ENCODE measurements around the gene ZBTB44. TPM values are rescaled to one million over a fixed set of nuclear protein-coding genes. Genes with fewer than 3 reads are reported as not detected.
"Not testable (repeated sequence)": the region's sequence is repeated elsewhere in the genome, so short reads cannot be mapped to it uniquely, and the experiment has no call there.

ZBTB44 gene
- total and polyA plus RNA-seq, 4 experiments from 2014 or later, result 3.0 to 76.2 (median 40.7) TPM

- peaks cover 2 to 33% (median 22%) of the 10 kb centered on the region in 8 donors for H3K9me3 Mint-ChIP-seq
- H3K9me3 ChIP-seq (ENCODE audit: control insufficient read depth in 1 of 2, low read length in 2 of 2); H3K4me3 ChIP-seq (ENCODE audit: low read length in 2 of 2); intact Hi-C loops (cut with micrococcal nuclease); H3K27me3 ChIP-seq (ENCODE audit: insufficient read depth, low read length); H3K27ac Mint-ChIP-seq; H3K36me3 ChIP-seq (ENCODE audit: insufficient read depth, low read length); DNase-seq; H3K27ac ChIP-seq (ENCODE audit: low read depth, low read length); H3K27me3 Mint-ChIP-seq; POLR2A ChIA-PET (ENCODE audit: partially characterized antibody): not testable (repeated sequence)
- H3K4me1 ChIP-seq (ENCODE audit: insufficient read depth, low read length), result peaks cover 10% of the 10 kb centered on the region
- H3K36me3 Mint-ChIP-seq, result peaks cover 47 to 59% of the 10 kb centered on the region in 2 donors
- H3K4me3 Mint-ChIP-seq, result peak overlapping the region in 2 of 8 donors; percentile 11 to 25
- CTCF ChIA-PET (ENCODE audit: partially characterized antibody), result interaction anchor here (0.6 kb wide), 1 partner anchor 42 kb away, joined by 4 read pairs; no protein-coding TSS in a partner anchor
- peaks cover 32 to 72% (median 47%) of the 10 kb centered on the region in 4 donors for H3K4me1 Mint-ChIP-seq
Observed at GRCh38 chr11:130251763-130252162, 63.0 kb downstream of the ZBTB44 start.

- H3K27ac Mint-ChIP-seq; POLR2A ChIA-PET (ENCODE audit: partially characterized antibody); H3K27me3 ChIP-seq (ENCODE audit: insufficient read depth, low read length); CTCF ChIA-PET (ENCODE audit: partially characterized antibody); H3K36me3 ChIP-seq (ENCODE audit: insufficient read depth, low read length); H3K9me3 ChIP-seq (ENCODE audit: control insufficient read depth in 1 of 2, low read length in 2 of 2); H3K4me3 ChIP-seq (ENCODE audit: low read length in 2 of 2); H3K27ac ChIP-seq (ENCODE audit: low read depth, low read length); H3K4me3 Mint-ChIP-seq; H3K27me3 Mint-ChIP-seq; intact Hi-C loops (cut with micrococcal nuclease); DNase-seq: not testable (repeated sequence)
- peaks cover 10% of the 10 kb centered on the region for H3K4me1 ChIP-seq (ENCODE audit: insufficient read depth, low read length)
- Mint-ChIP-seq H3K36me3 (peaks cover 38 to 48% of the 10 kb centered on the region in 2 donors), H3K4me1 (peaks cover 29 to 65% (median 48%) of the 10 kb centered on the region in 4 donors), H3K9me3 (peaks cover 2 to 23% (median 13%) of the 10 kb centered on the region in 8 donors)
Observed at GRCh38 chr11:130249929-130250328, 64.8 kb downstream of the ZBTB44 start.

- ChIA-PET POLR2A (ENCODE audit: partially characterized antibody) (no interaction called here), CTCF (ENCODE audit: partially characterized antibody) (no interaction called here)
- H3K4me1 ChIP-seq (ENCODE audit: insufficient read depth, low read length), result peaks cover 10% of the 10 kb centered on the region
- Mint-ChIP-seq H3K4me3 (no peak overlapping the region), H3K4me1 (peaks cover 29 to 67% (median 49%) of the 10 kb centered on the region in 4 donors), H3K27ac (peak overlapping the region in 1 of 7 donors; percentile 75), H3K36me3 (peaks cover 38 to 49% of the 10 kb centered on the region in 2 donors), H3K9me3 (peaks cover 2 to 23% (median 13%) of the 10 kb centered on the region in 8 donors), H3K27me3 (no peaks in the 10 kb centered on the region)
- H3K27ac ChIP-seq (ENCODE audit: low read depth, low read length), result no peak overlapping the region
- H3K9me3 ChIP-seq (ENCODE audit: control insufficient read depth in 1 of 2, low read length in 2 of 2), result no peaks in the 10 kb centered on the region
- H3K27me3 ChIP-seq (ENCODE audit: insufficient read depth, low read length), result no peaks in the 10 kb centered on the region
- intact Hi-C loops (cut with micrococcal nuclease), result no loop called here
- no peaks in the 10 kb centered on the region for H3K36me3 ChIP-seq (ENCODE audit: insufficient read depth, low read length)
- no peak overlapping the region for H3K4me3 ChIP-seq (ENCODE audit: low read length in 2 of 2)
- DNase-seq, result no peak
Observed at GRCh38 chr11:130249371-130249770, 65.3 kb downstream of the ZBTB44 start.

GRCh38 chr11:130247319-130247718 is 67.4 kb downstream of the ZBTB44 start:
- peaks cover 2 to 16% (median 7%) of the 10 kb centered on the region in 8 donors for H3K9me3 Mint-ChIP-seq
- no peak for DNase-seq
- no peaks in the 10 kb centered on the region for H3K27me3 Mint-ChIP-seq
- no peaks in the 10 kb centered on the region for H3K27me3 ChIP-seq (ENCODE audit: insufficient read depth, low read length)
- intact Hi-C loops (cut with micrococcal nuclease), result no loop called here
- no peak overlapping the region for H3K27ac ChIP-seq (ENCODE audit: low read depth, low read length)
- ChIA-PET POLR2A (ENCODE audit: partially characterized antibody) (no interaction called here), CTCF (ENCODE audit: partially characterized antibody) (no interaction called here)
- peaks cover 24 to 35% of the 10 kb centered on the region in 2 donors for H3K36me3 Mint-ChIP-seq
- H3K4me3 ChIP-seq (ENCODE audit: low read length in 2 of 2), result no peak overlapping the region
- H3K4me1 Mint-ChIP-seq, result peaks cover 33 to 66% (median 50%) of the 10 kb centered on the region in 4 donors
- peaks cover 10% of the 10 kb centered on the region for H3K4me1 ChIP-seq (ENCODE audit: insufficient read depth, low read length)
- H3K27ac Mint-ChIP-seq, result peak overlapping the region in 1 of 7 donors; percentile 80
- no peaks in the 10 kb centered on the region for H3K9me3 ChIP-seq (ENCODE audit: control insufficient read depth in 1 of 2, low read length in 2 of 2)
- H3K36me3 ChIP-seq (ENCODE audit: insufficient read depth, low read length), result no peaks in the 10 kb centered on the region
- H3K4me3 Mint-ChIP-seq, result no peak overlapping the region

- H3K27ac Mint-ChIP-seq, result peak overlapping the region in 2 of 7 donors; percentile 38 to 61
Observed at GRCh38 chr11:130246738-130247137, 68.0 kb downstream of the ZBTB44 start.

GRCh38 chr11:130246270-130246669 is 68.4 kb downstream of the ZBTB44 start:
- peaks cover 29 to 57% (median 45%) of the 10 kb centered on the region in 4 donors for H3K4me1 Mint-ChIP-seq
- no peaks in the 10 kb centered on the region for H3K9me3 ChIP-seq (ENCODE audit: control insufficient read depth in 1 of 2, low read length in 2 of 2)
- CTCF ChIA-PET (ENCODE audit: partially characterized antibody), result no interaction called here
- no peak for DNase-seq
- intact Hi-C loops (cut with micrococcal nuclease), result no loop called here
- H3K4me3 ChIP-seq (ENCODE audit: low read length in 2 of 2), result no peak overlapping the region
- H3K36me3 ChIP-seq (ENCODE audit: insufficient read depth, low read length), result no peaks in the 10 kb centered on the region
- H3K36me3 Mint-ChIP-seq, result peaks cover 15 to 24% of the 10 kb centered on the region in 2 donors
- no peak overlapping the region for H3K4me3 Mint-ChIP-seq
- H3K27ac ChIP-seq (ENCODE audit: low read depth, low read length), result no peak overlapping the region
- peaks cover 10% of the 10 kb centered on the region for H3K4me1 ChIP-seq (ENCODE audit: insufficient read depth, low read length)
- no peaks in the 10 kb centered on the region for H3K27me3 Mint-ChIP-seq
- POLR2A ChIA-PET (ENCODE audit: partially characterized antibody), result no interaction called here
- H3K27me3 ChIP-seq (ENCODE audit: insufficient read depth, low read length), result no peaks in the 10 kb centered on the region
- H3K9me3 Mint-ChIP-seq, result peaks cover 0 to 5% (median under 1%) of the 10 kb centered on the region in 8 donors
- H3K27ac Mint-ChIP-seq, result peak overlapping the region in 1 of 7 donors; percentile 38

More at GRCh38 chr11:130246738-130247137, 68.0 kb downstream of the ZBTB44 start:
- intact Hi-C loops (cut with micrococcal nuclease), result no loop called here
- peaks cover 10% of the 10 kb centered on the region for H3K4me1 ChIP-seq (ENCODE audit: insufficient read depth, low read length)
- ChIA-PET CTCF (ENCODE audit: partially characterized antibody) (no interaction called here), POLR2A (ENCODE audit: partially characterized antibody) (no interaction called here)
- no peaks in the 10 kb centered on the region for H3K27me3 ChIP-seq (ENCODE audit: insufficient read depth, low read length)
- H3K4me3 Mint-ChIP-seq, result no peak overlapping the region
- no peak overlapping the region for H3K4me3 ChIP-seq (ENCODE audit: low read length in 2 of 2)
- no peaks in the 10 kb centered on the region for H3K36me3 ChIP-seq (ENCODE audit: insufficient read depth, low read length)
- H3K9me3 ChIP-seq (ENCODE audit: control insufficient read depth in 1 of 2, low read length in 2 of 2), result no peaks in the 10 kb centered on the region
- peaks cover 19 to 29% of the 10 kb centered on the region in 2 donors for H3K36me3 Mint-ChIP-seq
- no peak for DNase-seq
- H3K27me3 Mint-ChIP-seq, result no peaks in the 10 kb centered on the region
- H3K27ac ChIP-seq (ENCODE audit: low read depth, low read length), result no peak overlapping the region
- peaks cover under 1 to 10% (median 2%) of the 10 kb centered on the region in 8 donors for H3K9me3 Mint-ChIP-seq
- H3K4me1 Mint-ChIP-seq, result peaks cover 31 to 61% (median 46%) of the 10 kb centered on the region in 4 donors

- H3K4me3 ChIP-seq (ENCODE audit: low read length in 2 of 2); POLR2A ChIA-PET (ENCODE audit: partially characterized antibody); H3K9me3 Mint-ChIP-seq; H3K27me3 ChIP-seq (ENCODE audit: insufficient read depth, low read length); DNase-seq; H3K4me3 Mint-ChIP-seq; intact Hi-C loops (cut with micrococcal nuclease); H3K9me3 ChIP-seq (ENCODE audit: control insufficient read depth in 1 of 2, low read length in 2 of 2); H3K36me3 ChIP-seq (ENCODE audit: insufficient read depth, low read length); H3K27ac ChIP-seq (ENCODE audit: low read depth, low read length); CTCF ChIA-PET (ENCODE audit: partially characterized antibody); H3K27me3 Mint-ChIP-seq: not testable (repeated sequence)
- peaks cover 10% of the 10 kb centered on the region for H3K4me1 ChIP-seq (ENCODE audit: insufficient read depth, low read length)
- Mint-ChIP-seq H3K4me1 (peaks cover 20 to 49% (median 37%) of the 10 kb centered on the region in 4 donors), H3K36me3 (peaks cover 11 to 18% of the 10 kb centered on the region in 2 donors), H3K27ac (peak overlapping the region in 3 of 7 donors; percentile 12 to 74 (median 65))
Observed at GRCh38 chr11:130245375-130245774, 69.3 kb downstream of the ZBTB44 start.
